HK-2 (cell line): Measurements from ENCODE around the gene TRPM8.

Experiments used
- DNase-seq: peaks from one replicate; pipeline ENCODE4 v3.0.0-alpha.2; 2018; ENCODE audit not compliant: unreplicated experiment

The TRPM8 gene

DNA sequence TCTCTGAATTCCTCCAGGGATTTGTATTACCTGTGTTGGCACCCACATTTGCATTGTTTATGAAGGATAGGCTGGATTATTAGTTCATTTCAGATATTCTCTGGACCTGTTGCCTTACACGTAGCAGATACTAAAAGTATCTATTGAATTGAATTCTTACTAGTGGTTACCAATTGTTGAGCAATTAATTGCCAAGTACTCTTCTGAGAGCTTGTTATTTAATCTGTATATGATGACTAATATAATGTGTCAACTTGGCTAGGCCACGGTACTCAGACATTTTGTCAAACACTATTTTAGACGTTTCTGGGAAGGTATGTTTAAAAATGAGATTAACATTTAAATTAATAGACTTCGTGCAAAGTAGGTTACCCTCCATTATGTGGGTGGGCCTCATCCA, 130.9 kb downstream of the TRPM8 start:
- no peak for DNase-seq

DNA sequence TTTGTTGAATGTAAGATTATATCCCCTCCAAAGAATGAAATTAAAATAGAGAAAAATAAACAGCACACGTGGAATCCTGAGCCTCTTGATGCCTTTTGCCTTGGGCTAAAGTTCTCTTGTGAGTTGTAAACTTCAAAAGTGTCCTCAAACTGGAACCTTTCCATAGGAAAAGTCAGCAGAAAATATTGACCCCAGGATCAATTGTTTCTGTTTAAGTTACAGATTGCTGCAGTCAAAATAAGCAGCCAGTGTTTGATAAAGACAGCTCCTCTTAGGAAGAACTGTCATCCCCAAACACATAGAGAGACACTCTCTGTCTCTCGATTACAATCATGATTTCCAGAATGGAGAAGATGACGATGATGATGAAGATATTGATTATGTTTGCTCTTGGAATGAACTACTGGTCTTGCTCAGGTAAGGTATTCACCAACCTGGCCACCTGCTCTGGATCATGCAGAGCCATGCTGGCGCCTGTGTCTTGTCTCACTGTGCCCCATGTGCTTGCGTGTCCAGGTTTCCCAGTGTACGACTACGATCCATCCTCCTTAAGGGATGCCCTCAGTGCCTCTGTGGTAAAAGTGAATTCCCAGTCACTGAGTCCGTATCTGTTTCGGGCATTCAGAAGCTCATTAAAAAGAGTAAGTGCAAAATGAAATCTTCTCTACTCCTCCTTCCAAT, 133.4 kb downstream of the TRPM8 start, which contains the start of gene SPP2:
TSS of gene SPP2 (plus strand) at position 248 of the 681 bp plus-strand sequence. CDS start at position 333, 85 bp downstream.
- DNase-seq, result no peak

GRCh38 chr2:234051374-234052070, 134.3 kb downstream of the TRPM8 start:
- no peak for DNase-seq

GRCh38 chr2:234058881-234059280, 141.7 kb downstream of the TRPM8 start:
- DNase-seq, result no peak

DNA sequence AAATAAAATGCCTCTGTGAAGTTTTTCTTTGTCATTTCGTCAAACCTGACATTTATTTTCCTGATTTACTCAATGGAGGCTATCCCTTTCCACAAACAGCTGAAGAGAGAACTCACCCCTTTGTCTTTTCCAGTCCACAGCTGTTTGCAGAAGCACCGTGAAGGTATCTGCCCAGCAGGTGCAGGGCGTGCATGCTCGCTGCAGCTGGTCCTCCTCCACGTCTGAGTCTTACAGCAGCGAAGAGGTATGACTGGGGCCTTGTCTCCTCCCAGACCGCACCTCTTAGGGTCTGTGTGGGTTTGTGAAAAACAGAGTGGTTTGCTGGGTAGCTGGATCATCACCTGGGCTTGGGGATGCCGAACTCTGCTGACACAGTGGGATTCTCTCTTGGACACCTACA, 143.1 kb downstream of the TRPM8 start:
- DNase-seq, result no peak

DNA sequence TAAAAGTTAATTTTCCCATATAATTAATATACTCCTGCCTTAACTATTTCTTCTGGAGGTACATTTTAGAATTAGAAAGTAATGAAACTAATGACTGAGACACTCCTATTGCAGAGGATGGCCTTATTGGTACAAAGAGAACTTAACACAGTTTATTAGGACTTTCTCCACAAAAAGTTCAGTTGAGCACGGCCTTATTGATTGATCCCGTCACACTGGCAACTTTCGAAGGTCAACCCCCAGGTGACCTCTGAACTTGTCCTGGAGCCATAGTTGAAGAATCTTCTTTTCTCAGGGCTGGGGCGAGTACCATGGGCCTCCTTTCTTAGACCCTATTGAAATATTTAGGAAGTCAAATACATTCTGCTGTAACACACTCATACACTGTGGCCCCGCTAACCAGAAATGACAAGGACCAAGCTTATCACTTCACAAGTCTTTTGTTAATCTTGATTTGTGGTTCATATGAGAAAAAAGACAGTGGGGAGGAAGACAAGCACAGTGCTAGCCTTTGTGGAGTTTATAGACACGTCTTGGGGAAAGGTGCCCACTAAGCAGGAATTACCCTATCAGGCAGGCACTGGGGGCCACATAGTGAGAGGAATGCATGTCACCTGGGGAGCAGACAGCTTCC, 144.6 kb downstream of the TRPM8 start:
- no peak for DNase-seq

DNA sequence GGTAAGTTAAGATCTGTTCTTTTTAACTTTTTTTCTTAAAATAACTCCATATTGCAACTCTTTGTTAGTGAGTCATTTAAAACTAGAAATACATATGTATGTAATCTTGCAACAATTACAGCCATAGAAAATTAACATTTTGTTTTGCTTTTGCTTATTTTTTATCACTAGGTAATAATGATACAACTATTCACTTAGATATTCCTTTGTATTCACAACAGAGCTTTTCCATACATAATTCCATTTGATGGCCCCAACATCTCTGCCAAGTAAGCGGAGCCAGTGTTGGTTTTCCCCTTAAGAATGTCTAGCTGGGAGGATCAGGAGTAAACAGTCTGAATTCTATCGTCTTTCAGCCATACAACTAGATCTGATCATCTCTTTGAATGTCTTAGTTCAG, 149.4 kb downstream of the TRPM8 start:
- no peak for DNase-seq
